HG03571 (cell line): ENCODE results near the gene OSTM1.

Experiments used
- ATAC-seq: cut with Tn5 transposase; IDR thresholded peaks from one replicate; pipeline ENCODE4 v1.9.1; 2021; ENCODE audit not compliant: unreplicated experiment

OSTM1 gene

GRCh38 chr6:108074359-108075144 is at the start of gene OSTM1:
Gene OSTM1 (minus strand): TSS chr6:108074741. CDS start chr6:108074651, 90 bp downstream.
- peak; percentile 96 for ATAC-seq

- ATAC-seq = no peak
Observed at GRCh38 chr6:108123946-108124345, 49.4 kb upstream of the OSTM1 start.

- no peak for ATAC-seq
Observed at GRCh38 chr6:108123481-108123929, 49.0 kb upstream of the OSTM1 start.

- no peak for ATAC-seq
Observed at GRCh38 chr6:108121612-108122011, 47.1 kb upstream of the OSTM1 start.

GRCh38 chr6:108120311-108120710 is 45.8 kb upstream of the OSTM1 start:
- no peak for ATAC-seq

GRCh38 chr6:108119769-108120141 is 45.2 kb upstream of the OSTM1 start:
- no peak for ATAC-seq

GRCh38 chr6:108118810-108119768 is 44.5 kb upstream of the OSTM1 start:
- no peak for ATAC-seq

- ATAC-seq = no peak
Observed at GRCh38 chr6:108118359-108118724, 43.8 kb upstream of the OSTM1 start.

GRCh38 chr6:108117427-108118358 is 43.2 kb upstream of the OSTM1 start:
- no peak for ATAC-seq

GRCh38 chr6:108116546-108117426 is 42.2 kb upstream of the OSTM1 start:
- no peak for ATAC-seq

- ATAC-seq = no peak
Observed at GRCh38 chr6:108115598-108116058, 41.1 kb upstream of the OSTM1 start.

GRCh38 chr6:108114841-108115597 is 40.5 kb upstream of the OSTM1 start:
- ATAC-seq = no peak

- no peak for ATAC-seq
Observed at GRCh38 chr6:108113557-108114519, 39.3 kb upstream of the OSTM1 start.

- ATAC-seq = no peak
Observed at GRCh38 chr6:108108374-108108773, 33.8 kb upstream of the OSTM1 start.

- ATAC-seq = no peak
Observed at GRCh38 chr6:108107102-108107501, 32.6 kb upstream of the OSTM1 start.

- ATAC-seq = no peak
Observed at GRCh38 chr6:108106694-108107093, 32.2 kb upstream of the OSTM1 start.

GRCh38 chr6:108106261-108106660 is 31.7 kb upstream of the OSTM1 start:
- ATAC-seq = no peak

- no peak for ATAC-seq
Observed at GRCh38 chr6:108105571-108105970, 31.0 kb upstream of the OSTM1 start.
